VCaP (cell line): ENCODE data around the gene TIMM10B.
A peak's percentile ranks its signal among the peaks of the same experiment; 100 is the strongest.

Experiments used
- H3K27ac ChIP-seq: fragments of 450-650 bp; 2 replicates; pipeline ENCODE4 v1.5.1; 2017
- TF ChIP-seq, protein P1 (sequence below): fragments of 450-650 bp; conservative IDR thresholded peaks from 2 replicates; pipeline ENCODE4 v1.5.1; 2017; ENCODE audit warnings: mild to moderate bottlenecking, moderate library complexity

The TIMM10B gene

DNA sequence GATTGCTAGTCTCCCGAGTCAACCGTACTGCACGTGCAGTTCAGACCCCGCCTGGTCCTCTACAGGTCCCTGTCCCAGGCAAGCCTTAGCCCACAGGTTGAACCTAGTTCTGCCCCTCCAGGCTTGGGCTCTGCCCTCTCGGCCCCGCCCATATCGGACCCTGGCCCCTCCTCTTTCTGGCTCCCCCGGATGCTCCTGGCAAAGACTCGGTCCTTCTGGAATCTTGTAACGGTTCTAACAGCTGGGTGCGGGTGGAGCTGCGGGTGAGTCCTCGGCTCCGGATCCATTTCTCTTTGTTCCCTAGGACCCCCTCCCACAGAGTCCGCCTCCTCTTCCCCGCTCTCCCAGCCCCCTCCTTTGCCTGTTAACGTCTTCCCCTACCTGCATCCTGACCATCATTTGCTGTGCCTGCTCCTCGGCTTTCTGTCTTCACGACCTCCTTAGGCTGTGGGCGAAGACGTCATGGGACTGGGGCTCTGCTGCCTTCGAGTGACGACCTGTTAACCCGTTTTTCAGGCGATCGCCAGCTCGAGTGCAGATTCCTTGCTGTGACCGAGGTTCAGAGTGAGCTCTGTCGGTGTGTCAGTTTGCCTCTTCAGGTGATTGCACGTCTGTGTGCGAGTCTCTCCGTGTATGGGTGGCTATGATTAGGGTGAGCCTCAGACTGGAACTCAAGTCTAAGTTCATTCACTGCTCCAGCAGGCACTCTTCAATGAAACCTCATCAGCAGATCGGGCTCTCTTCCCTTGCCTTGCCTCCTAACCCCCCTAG, 16.0 kb downstream of the TIMM10B start, which contains the start of gene DNHD1:
Gene DNHD1, plus strand, starts transcription at position 212 of the 771 bp plus-strand sequence. CDS start 936 bp downstream, outside the sequence.
- no peak within 1 kb of the TSS for H3K27ac ChIP-seq
- TF ChIP-seq, protein P1, sequence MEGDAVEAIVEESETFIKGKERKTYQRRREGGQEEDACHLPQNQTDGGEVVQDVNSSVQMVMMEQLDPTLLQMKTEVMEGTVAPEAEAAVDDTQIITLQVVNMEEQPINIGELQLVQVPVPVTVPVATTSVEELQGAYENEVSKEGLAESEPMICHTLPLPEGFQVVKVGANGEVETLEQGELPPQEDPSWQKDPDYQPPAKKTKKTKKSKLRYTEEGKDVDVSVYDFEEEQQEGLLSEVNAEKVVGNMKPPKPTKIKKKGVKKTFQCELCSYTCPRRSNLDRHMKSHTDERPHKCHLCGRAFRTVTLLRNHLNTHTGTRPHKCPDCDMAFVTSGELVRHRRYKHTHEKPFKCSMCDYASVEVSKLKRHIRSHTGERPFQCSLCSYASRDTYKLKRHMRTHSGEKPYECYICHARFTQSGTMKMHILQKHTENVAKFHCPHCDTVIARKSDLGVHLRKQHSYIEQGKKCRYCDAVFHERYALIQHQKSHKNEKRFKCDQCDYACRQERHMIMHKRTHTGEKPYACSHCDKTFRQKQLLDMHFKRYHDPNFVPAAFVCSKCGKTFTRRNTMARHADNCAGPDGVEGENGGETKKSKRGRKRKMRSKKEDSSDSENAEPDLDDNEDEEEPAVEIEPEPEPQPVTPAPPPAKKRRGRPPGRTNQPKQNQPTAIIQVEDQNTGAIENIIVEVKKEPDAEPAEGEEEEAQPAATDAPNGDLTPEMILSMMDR = no peak

DNA sequence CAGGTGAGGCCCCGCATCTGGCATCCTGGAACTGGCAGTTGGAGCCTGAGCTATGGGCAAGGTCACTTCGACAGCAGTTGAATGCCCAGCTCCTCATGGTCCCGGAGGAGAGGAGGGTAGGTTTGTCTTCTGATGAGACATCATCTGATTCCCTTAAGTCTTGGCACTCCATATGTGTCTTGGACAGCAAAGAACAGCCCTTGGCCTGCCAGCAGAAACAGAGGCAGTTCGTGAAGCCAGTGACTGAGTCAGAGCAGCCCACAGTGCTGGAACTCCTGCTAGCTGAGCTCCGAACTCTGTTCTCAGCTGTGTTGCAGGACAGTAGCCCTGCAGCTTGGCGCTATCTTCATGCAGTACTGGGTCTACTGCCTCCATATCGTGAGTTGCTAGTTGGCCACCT, 16.8 kb downstream of the TIMM10B start:
- H3K27ac ChIP-seq = no peak overlapping the region
- TF ChIP-seq, protein P1 = no peak

DNA sequence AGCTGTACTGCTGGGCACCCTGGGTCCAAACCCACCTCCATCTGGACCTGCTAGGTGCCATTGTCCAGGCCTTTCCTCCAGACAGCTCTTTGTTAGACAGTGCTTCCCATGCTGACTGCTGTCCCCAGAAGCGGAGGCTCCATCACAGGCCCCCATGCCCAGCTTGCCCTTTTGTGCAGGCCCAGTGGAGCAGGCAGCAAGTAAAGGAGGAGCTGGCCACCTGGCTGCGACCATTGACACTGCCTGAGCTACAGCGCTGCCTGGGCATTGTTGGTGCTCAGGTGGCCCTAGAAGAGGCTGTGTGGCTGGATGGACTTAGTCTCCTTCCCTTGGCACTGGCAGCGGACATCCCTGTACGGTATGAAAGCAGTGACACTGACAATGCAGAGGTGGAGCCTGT, 17.2 kb downstream of the TIMM10B start:
- TF ChIP-seq, protein P1 = no peak
- no peak overlapping the region for H3K27ac ChIP-seq

DNA sequence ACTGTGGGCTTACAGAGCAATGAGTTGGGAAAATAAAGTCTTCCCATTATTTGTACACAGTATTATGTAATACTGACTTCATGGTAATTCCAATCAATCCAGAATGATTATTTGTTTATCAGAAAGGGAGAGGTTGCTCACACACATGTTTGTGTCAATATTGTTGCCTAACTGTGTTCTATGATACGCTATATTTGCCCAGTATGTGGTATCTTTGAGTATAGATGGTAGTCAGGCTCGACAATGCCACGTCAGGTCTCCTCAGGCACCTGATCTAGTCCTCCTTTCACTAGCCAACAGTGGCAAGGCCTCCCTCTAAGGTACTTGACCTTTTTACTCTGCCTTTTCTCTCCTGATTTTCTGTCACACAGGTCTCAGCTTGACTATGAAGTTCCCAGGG, 21.1 kb downstream of the TIMM10B start:
- TF ChIP-seq, protein P1 = no peak
- H3K27ac ChIP-seq = no peak overlapping the region

DNA sequence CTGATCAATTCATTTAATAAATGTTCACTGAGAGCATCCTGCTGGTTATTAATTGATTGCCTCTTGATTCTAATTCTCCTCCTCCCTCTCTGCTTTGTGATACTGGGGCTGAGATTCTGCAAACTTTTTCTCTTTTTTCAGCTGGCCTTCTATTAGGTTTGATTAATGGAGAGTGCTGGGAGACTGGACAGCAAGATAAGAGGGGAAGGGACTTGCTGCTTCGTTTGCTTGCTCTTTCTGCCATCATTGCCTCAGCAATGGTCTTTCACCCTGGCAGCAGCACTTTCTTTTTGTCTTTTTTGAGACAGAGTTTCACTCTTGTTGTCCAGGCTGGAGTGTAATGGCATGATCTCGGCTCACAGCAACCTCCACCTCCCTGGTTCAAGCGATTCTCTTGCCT, 22.9 kb downstream of the TIMM10B start:
- H3K27ac ChIP-seq = no peak overlapping the region
- TF ChIP-seq, protein P1 = no peak

DNA sequence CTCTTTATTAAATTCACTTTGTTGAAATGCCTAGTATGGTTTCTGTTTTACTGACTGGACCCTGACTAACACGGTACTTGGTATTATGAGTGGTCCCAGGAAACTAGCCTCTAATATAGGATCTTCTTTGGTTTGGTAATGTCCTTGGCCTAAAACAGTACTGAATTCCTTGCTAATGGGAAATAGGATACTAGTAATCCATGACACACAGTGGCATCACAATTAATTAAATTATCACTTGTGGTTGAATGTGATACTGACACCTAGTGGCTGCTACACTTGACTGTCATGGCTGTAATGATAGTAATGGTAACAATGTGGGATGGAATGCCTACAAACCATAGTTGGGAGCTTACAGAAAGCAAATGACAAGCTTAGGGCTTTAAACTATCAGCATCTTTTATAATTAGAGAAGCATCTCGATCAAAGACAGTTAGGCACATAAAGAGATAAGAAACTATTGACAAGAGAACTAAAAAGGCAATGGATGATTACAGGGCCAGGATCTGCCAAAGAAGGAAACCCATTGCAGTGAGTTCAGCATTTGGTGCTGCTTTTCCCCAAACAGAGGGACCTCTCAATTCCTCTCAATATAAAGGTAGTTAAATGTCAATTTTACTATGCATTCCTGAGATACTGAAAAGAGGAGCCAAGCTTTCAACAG, 24.4 kb downstream of the TIMM10B start:
- TF ChIP-seq, protein P1 = peak; percentile 90
- H3K27ac ChIP-seq = no peak overlapping the region

DNA sequence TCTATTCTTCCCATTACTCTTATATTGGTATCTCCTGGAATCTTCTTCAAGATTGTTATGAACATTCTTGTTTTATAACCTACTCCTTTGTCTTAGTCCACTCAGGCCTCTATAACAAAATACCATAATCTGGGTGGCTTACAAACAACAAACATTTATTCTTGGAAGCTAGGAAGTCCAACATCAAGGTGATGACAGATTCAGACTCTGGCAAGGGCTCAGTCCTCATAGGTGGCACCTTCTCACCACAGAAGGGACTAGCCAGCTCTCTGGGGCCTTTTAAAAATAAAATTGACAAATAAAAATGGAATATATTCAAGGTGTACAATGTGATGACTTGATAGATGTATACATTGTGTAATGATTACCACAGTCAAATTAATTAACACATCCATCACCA, 35.6 kb downstream of the TIMM10B start:
- TF ChIP-seq, protein P1 = no peak
- no peak overlapping the region for H3K27ac ChIP-seq
